HG03064 (cell line): ENCODE results near the gene PEAK1.
"Not testable (repeated sequence)": the region's sequence is repeated elsewhere in the genome, so short reads cannot be mapped to it uniquely, and the experiment has no call there.

ENCODE experiments used
- ATAC-seq: cut with Tn5 transposase; IDR thresholded peaks from one replicate; pipeline ENCODE4 v1.9.1; 2021; ENCODE audit warnings: low read depth; ENCODE audit not compliant: unreplicated experiment

The PEAK1 gene

DNA sequence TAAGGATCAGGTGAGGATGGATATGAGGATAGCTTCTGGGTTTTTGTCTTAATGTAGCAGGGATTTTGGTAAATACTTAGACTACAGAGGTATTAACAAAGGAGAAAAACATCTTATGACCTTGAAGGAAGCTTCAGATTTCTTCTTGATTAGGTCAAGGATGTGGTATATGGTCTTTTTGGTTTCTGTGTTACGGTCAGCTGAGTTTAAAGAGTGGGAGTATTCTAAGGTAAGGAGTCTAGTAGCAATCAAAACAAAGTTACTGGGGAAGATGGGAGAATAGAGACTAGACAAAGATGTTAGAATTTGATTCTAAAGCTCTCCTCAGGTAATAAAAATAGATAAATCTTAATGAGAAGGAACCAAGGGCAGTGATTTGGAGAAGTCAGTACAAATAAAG, 7.0 kb upstream of the PEAK1 start:
- no peak for ATAC-seq

DNA sequence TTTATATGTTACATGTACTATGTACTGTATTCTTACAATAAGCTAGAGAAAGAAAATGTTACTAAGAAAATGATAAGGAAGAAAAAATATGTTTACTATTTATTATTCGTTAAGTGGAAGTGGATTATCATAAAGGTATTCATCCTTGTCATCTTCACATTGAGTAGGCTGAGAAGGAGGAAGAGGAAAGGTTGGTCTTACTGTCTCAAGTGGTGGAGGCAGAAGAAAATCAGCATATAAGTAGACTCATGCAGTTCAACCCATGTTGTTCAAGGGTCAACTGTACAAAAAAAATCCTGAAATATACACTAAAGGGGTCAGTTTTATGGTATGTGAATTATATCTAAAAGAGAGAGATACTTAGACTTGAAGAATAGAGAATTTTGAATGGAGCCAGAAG, 6.5 kb upstream of the PEAK1 start:
- no peak for ATAC-seq

DNA sequence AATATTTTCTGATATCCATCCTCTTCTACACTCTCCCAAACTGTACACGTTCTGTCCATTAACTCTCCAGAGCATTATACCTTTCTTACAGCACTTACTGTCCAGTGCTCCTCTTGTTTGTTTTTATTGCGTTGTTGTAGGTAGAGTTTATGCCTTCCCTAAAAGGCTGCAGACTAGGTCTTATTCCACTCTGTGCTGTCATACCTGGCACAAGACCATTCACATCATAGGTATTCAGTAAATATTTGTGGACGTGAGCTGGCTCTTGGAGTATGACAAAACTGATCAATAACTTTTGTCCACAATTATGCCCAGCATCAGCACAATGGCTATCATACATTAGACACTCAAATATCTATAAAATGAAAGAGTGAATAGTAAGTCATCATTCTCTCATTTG, 5.2 kb upstream of the PEAK1 start:
- no peak for ATAC-seq

DNA sequence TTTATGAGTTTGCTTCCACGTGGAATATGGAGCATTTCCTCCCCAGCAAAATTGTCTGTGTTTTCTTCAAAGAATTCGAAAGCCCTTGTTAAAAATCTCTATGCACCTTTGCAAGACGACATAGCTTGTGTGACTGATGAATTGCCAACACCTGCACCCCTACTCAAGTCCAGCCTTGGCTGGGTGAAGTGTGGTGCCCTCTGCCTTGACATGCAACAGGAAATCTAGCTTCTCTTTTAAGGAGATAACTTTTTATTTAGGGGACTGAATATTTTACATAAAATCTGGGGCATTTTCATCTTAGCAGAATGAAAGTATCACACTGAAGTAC, 1.4 kb upstream of the PEAK1 start:
- ATAC-seq: no peak

DNA sequence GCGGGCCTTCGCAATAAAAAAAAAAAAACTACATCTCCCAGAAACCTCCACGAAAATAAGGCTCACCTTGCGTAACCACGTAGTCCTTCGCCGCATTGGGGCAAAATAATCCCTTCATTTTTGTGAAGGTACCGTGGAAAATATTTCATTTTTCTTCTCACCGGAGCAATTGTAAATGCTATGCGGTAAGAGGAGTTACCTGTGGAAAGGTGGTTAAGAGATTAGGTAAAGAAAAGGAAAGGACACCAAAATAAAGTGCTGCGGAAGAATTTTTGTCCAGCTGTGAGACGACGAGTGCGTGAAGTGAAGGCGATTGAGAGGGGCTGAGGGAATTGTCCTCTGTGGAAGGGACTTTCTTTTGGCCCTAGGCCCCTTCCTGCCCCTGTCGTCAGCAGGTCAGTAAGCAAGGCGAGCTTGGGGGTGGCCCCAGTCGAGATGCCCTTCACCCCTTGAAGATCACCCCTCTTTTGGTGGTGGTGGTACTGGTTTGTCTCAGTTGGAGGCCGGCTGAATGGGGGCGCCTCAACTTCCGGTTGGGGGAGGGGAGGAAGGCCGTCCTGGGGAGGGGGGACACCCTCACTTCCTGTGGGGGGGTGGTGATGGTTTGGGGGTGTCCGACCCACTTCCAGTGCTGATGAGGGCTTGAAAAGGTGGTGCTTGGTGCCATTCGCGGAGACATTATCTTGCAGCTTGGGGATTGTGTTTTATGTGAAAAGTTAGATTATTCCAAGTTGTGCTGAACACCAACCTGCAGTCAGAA, 886 bp upstream of the PEAK1 start, which contains the start of gene HMG20A:
Gene HMG20A, plus strand, starts transcription at position 279 of the 760 bp plus-strand sequence. CDS start 37,520 bp downstream, outside the sequence.
- no peak for ATAC-seq

DNA sequence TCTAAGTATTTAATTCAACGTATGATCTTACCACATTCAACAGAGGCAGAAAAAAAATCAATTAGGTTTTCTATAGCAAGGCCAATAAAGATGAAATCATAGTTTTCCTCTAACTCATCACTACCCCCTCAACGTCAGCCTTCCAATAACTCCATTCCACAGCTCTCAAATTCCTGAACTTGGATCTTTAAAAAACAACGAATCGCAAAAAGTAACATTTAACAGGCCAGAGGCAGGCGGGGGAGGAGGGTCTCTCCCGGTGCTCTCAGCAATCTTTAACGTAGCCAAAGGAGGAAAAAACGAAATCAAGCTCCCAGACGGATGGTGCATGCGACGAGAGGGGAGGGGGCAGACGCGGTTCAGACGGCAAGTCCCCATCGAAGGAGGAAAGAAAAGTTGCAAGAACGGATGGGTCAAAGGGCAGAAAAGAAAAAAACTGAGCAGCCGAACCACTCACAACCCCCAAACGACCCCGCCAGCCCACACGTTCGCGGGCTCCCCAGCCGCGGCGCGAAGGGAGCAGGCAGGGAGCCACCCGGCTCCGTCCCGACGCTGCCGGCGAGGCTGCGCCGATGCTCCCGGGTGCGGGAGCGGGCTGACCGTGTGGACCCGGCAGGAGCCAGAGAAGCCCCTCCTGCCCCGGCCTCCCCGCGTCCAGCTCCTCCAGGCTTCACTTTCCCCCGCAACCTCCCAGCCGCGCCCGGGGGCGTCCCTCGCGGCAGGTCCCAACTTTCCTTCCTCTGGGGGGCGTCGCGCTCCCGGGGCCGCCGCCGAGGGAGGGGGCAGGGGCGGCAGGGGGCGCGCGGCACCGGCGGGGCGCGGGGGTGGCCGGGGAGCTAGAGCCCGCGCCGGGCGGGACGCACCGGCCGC, 703 bp downstream of the PEAK1 start:
- ATAC-seq: peak; percentile 36

DNA sequence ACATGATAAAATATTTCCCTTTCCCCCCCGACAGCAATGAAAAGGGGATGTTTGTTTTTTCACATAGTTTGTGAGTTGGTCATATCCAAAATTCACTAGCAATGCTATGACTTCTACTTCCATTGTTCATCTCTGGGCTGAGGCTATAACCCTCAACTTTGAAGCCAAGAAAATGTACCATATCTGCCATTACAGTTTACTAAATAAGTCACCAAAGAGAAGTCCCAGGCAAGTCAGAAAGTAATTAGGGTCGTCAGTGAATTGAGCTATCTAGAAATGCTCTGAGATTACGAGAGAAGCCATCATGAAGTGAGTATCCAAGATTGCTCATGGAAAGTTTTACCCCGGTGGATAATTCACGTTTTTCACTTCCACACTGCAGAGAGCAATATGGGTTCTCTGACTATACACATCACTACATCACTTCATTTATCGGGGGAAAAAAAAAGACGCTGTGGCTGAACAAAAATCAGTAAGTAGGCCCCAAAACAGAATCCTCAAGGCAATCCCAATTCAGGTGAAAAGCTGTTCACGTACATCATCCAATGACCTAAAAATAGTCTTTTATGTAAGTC, 1.4 kb downstream of the PEAK1 start:
- no peak for ATAC-seq

DNA sequence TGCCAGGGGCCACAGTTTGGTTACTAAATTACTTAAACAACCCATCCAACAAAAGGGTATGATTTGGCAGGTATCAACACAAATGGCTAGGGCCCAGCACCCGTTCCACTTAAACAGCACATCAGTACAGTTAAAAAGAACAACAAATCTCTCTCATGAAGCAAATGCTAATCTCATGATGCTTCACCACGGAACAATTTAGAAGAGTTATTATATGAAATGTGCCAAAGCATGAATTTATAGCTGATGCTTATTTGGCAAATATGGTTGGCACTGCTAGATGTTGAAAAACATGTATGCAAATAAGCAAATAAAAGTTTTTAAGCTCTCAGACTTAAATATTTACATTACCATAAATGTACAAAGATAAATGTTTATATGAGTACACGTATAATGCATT, 2.3 kb downstream of the PEAK1 start:
- no peak for ATAC-seq

DNA sequence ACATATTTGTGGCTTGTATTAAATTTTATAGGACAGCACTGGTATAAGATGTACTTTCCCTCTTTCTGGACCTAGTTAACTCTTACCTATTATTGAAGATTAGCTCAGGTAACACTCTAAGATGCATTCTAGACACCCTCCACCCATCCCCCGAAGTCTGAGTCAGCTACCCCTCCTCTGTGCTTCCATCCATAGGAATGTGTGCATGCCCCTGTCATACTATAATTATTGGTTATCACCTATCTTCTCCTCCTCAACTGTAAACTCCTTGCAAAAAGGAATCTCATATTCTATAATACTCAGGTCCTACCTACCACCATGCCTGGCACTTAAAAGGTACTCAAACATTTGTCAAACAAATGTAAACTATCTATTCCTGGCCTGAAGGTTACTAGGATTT, 3.0 kb downstream of the PEAK1 start:
- ATAC-seq: no peak

DNA sequence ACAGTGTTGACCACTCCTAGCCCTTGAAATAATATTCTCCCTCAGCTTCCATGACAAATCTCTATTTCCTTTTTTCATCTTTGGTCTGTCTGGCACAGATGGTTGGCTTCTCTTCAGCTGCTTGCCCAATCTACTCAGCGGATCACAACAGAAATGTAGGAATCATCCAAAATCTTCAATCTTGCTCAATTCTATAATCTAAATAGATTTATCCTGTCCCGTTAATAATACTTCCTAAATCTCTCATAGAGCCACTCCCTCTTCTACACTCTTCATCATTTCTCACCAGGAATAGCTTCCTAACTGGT, 3.8 kb downstream of the PEAK1 start:
- ATAC-seq: no peak

DNA sequence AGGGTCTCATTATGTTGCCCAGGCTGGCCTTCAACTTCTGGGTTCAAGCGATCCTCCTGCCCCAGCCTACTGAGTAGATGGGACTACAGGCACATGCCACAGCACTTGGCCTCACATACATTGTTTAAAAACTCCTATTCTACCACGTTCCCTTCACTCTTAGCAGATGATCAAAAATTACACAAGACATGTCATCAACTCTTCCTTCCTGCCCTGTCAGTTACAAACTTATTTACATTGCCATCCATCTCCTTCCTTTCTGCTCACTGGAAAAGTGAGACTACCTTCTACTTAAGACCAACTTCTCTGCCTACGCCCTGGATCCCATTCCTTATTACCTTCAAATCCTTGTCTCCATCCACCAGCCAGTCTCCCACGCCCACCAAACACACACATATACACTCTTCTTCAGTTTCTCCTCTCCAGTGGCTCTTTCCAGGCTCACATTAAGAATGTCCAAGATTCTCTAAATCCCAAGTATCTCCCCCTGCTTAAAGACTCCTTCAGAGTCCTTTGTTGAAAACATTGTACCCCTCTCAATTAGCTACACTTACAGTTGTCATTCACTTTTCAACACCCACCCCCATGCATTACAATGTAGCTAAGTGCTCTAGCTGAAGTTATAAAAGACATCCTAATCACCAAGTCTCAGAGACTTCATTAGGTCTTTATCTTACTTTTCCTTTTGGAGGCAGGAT, 4.3 kb downstream of the PEAK1 start:
- ATAC-seq: no peak

DNA sequence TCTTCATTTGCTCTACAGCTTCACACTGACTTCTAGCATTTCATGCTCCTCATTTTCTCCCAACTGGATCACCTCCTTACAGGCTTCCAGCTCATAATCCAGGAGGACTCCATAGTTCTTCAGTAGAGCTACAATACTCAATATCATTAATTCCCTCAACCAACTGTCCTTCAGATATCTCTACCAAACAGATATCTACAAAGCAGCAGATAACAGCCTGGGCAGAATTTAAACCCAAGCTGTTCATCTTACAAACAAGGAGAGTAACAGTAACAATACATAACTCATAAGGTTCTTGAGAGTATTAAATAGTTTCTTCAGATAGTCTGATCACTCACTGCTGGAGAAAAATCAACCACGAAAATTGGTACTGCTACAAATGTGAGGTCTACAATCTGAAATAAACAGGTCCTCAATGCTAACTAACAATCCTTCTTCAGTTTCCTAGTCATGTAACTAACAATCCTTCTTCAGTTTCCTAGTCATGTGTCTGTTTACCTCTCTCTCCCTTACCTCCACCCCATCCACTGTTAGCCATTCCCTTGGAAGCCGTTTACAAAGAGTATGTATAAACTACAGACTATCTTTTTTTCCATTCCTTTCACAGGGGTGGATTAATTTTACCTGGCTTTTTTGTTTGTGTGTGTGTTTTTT, 5.0 kb downstream of the PEAK1 start:
- no peak for ATAC-seq

DNA sequence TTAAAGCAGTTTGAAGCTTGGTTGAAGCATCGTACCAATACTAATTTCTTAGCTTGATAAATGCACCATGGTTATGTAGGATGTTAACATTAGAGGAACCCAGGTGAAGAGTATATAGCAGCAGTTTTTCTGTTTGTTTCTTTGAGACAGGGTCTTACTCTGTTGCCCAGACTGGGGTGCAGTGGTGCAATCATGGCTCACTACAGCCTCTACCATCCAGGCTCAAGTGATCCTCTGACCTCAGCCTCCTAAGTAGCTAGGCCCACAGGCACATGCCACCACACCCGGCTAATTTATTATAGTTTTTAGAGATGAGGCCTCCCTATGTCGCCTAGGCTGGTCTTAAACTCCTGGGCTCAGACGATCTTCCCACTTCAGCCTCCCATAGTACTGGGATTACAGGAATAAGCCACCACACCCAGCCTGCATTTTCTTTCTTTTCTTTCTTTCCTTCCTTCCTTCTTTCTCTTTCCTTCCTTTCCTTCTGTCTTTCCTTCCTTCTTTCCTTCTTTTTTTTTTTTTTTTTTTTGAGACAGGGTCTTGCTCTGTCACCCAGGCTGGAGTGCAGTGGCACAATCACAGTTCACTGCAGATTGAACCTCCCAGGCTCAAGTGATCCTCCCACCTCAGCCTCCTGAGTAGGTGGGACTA, 6.1 kb downstream of the PEAK1 start:
- no peak for ATAC-seq

DNA sequence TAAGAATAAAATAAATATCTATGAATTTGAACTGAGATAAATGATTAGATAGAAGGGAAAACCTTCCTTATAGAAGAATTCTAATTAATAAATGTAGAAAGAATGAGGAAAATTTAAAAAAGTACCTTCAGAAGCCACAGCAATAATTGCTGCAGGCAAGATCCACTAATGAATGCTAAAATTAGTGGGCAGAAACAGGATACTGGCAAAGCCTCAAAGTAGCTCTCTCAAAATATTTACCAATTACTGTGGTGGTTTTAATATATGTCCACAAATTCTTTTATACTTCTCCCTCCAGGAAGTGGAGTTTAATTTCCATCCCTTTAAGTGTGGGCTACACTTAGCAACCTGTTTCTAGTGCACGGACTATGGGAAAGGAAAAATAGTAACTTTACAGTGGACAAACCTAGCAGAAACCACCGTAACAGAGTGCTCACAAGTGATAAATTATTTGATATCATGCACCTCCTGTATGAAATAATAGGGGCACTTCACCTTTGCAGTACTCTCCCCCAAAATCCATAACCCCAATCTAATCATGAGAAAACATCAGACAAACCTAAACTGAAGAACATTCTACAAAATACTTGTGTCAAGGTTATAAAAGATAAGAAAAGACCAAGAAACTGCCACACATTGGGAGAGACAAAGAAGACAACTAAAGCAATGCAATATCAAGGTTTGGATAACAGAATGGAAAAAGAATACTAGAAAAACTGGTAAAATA, 6.8 kb downstream of the PEAK1 start:
- ATAC-seq: no peak

DNA sequence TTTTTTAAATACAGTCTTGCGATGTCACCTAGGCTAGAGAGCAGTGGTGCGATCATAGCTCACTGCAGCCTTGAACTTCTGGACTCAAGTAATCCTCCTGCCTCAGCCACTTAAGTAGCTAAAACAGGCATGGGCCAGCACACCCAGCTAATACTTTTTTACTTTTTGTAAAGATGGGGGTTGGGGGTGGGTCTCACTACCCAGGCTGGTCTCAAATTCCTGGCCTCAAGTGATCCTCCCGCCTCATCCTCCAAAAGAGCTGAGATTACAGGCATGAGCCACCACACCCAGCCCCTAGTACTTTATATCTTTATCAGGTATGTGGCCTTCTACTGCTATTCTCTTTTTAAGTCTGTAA, 8.3 kb downstream of the PEAK1 start:
- no peak for ATAC-seq

DNA sequence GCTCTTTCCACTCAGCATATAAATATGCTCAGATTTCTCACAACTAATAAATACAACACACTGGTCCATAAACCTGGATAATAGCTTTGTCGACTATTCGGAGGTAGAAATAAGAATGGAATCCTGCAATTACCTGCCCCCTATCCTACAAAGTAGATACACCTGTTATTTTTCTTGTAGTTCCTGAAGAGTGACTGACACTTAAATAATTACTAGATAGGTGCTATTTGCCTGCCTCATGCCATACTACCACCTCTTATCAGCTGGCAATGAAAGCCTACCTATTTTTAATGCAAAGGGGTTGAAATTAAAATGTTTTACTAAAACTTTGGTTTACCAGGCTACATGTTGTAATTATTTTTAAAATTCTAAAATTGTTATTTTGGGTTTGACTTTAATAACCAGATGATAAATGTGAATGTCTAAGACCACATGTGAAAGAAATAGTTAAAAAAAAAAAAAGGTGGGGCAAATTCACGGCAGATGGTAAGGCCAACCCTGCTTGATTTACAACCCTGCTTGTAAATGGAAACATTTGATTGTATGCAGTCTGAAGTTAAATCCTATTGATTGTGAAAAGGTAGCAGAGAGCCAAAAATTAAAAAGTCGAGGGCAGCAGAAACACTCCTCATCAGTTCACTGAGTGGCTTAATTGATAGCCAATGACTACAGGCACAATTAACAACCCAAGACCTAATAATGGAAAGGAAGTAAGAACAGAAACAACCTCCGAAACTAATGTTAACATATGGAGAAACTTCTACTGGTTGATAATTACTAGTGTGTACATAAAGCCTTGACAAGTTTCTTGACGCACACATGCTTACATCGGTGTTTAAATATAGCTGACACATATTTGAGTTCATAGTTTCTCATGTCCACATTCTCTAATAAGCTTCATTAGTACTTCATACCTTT, 8.9 kb downstream of the PEAK1 start:
- ATAC-seq: no peak

DNA sequence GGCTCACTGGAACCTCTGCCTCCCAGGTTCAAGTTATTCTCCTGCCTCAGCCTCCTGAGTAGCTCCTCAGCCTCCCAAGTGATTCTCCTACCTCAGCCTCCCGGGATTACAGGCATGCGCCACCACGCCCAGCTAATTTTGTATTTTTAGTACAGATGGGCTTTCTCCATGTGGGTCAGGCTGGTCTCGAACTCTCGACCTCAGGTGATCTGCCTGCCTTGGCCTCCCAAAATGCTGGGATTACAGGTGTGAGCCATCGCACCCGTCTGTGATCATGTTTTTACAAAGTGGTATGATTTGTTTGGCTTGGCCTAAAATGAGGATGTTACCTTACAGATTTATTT, 9.8 kb downstream of the PEAK1 start:
- not testable (repeated sequence) for ATAC-seq

DNA sequence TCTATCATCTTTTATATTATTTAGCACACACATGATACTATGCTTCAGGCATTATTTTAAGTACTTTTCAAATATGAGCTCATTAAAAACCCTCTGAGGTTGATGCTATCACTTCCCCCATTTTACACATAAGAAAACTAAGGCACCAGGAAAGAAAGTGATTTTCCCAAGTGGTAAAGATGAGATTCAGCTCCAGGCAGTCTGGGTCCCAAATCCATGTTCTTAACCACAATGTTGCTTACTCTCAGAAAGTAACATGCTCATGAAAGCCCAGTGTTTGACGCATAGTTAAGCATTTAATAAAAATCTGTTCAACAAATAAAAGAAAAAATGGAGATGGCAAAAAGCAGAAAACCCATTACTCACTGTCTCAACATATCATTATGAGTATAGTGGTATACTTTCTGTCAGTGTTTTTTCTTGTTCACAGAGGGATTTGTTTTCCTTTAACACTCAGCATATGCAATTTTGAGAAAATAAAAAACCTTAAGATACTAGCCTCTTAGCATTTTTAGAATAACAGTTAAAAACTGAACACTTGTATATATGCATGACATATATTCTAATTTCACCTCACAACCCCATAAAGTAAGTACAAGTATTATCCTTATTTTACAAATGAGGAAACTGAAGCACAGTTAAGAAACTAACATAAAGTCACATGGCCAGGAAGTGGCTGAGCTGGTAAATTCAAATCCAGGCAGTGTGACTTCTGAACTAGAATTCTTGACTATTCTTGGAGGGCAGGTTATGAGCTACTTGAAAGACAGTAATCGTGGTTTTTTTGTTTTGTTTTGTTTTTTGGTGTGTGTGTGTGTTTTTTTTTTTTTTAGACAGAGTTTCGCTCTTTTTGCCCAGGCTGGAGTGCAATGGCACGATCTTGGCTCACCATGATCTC, 10.4 kb downstream of the PEAK1 start:
- ATAC-seq: no peak
